GM19193 (cell line): ENCODE data around the gene RAB3D.

Source experiments
- POLR2A ChIP-seq: IDR thresholded peaks from 4 replicates; pipeline ENCODE4 v1.6.1; 2011; ENCODE audit not compliant: insufficient read depth, insufficient read length; ENCODE audit errors: extremely low read depth

Gene RAB3D

DNA sequence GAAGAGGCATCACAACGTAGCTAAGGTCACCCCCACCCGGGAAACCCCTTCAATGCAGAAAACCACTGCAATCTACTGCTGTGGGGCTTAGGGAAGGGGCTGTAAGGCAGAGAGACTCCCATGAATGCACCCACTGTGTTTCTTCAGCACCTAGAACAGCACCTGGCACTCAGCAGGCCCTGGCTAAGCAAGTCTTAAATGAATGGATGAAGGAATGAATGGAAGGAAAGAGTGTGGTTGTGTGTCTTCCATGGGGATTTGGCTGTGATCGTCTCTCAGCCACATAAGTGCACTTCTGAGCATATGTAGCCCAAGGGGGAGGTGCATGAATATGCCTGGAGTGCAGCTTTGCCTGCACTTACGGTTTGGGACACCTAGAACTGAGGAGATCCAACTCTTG lies 9.7 kb upstream of the RAB3D start:
- no peak for TF ChIP-seq POLR2A

DNA sequence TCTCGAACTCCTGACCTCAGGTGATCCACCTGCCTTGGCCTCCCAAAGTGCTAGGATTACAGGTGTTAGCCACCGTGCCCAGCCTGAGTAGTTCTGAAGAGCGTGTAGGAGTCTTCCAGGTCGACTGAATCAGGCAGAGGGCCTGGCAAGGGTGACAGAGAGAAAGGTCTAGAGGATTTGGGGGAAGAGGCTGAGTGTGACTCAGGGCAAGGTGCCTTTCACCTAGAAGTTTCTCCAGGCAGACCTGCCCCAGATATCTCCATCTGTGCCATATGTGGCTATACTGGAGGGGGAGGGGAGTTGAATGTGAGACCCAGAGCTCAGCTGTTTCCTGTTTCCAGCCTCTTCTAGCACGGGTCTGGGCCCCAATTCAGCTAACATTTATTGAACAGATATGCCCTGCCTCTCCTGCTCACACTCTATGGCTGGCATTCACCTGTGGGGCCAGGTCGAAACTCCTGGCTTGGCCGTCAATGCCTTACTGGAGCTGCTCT lies 8.1 kb upstream of the RAB3D start:
- TF ChIP-seq POLR2A = no peak

DNA sequence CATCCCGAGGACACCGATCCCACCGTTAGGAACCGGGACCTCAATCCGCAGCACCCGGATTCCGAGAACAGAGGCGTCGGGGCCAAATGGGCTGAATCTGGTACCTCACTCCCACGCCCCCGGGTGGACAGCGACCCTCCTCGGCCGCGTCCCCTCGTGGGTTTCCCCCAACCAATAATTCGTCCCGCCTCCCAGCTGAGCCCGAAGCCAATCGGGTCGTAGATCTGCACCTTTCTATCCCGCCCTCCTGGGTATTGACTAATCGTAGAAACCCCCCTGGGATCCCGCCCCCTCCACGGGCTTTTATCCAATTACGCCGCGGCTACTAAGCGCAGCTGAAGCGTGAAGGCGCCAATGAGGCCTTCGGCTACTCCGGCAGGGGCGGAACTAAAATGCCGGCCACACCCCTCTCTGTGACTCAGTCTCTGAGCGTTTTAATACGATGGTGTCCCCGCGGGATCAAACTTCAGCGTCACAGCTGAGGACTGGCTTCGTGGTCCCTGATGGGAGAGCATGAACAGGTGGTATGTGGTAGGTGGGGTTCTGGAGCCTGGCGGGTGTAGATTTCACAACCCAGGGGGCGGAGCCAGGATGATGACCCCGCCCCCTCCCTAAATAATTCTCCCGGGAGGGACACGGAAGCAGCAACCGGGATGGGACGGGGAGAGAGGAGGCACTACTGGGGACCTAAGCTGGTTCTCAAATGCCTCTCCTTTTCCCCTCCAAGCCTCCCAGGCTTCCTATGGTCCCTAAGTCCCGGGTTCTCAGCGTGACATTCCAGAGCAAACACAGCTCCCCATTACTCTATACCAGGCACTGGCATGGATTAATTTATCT lies 6.9 kb upstream of the RAB3D start, which contains the start of the genes CCDC159 and TMEM205:
Gene CCDC159, plus strand, starts transcription at position 416 of the 837 bp plus-strand sequence. Its CDS starts 88 bp downstream, at position 504.
Gene TMEM205, minus strand, starts transcription at position 165 of the 837 bp plus-strand sequence. CDS start 649 bp downstream, outside the sequence.
- TF ChIP-seq POLR2A = peak; percentile 58

DNA sequence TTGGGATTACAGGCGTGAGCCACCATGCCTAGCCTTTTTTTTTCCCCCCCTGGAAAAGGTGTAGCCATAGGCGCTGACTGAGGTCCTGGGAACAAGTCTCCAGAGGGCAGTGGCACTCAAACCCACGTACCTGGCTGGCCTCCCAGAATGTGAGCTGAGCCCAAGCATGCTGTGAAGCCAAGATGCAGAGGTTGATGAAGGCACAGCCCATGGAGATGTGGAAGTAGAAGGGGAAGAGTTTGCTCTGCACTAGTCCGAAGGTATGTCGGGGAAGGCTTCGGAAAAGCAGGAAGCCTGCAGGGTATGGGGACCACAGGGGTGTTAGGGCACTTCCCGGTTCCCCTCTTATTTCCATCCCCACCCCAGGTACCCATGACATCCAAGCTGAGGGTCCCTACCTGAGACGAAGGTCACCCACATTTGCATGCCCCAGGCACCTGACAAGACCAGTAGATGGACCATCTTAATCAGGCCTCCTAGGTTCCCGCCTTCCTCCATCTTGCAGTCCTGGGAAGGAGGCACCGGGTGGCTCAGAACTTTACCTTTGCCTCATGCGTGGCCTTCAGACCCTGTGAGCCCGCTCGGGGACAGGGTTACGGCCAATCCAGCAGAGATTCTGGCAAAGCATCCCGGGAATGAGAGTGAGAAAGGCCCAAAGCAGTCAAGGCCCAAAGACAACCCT lies 5.8 kb upstream of the RAB3D start:
- TF ChIP-seq POLR2A = no peak

DNA sequence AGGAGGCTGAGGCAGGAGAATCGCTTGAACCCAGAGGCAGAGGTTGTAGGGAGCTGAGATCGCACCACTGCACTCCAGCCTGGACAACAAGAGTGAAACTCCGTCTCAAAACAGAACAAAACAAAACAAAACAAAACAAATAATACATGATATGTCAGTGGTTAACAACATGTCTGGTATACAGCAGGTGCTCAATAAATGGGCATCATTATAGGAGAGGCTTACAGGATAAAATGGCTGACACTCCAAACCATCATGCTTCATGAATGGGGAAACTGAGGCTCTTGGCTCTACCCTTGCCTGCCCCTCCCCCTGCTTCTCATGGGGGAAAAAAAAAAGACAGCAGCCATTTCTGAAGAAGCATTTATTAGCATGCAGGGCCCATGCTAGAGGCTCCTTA lies 3.0 kb upstream of the RAB3D start:
- TF ChIP-seq POLR2A = no peak

DNA sequence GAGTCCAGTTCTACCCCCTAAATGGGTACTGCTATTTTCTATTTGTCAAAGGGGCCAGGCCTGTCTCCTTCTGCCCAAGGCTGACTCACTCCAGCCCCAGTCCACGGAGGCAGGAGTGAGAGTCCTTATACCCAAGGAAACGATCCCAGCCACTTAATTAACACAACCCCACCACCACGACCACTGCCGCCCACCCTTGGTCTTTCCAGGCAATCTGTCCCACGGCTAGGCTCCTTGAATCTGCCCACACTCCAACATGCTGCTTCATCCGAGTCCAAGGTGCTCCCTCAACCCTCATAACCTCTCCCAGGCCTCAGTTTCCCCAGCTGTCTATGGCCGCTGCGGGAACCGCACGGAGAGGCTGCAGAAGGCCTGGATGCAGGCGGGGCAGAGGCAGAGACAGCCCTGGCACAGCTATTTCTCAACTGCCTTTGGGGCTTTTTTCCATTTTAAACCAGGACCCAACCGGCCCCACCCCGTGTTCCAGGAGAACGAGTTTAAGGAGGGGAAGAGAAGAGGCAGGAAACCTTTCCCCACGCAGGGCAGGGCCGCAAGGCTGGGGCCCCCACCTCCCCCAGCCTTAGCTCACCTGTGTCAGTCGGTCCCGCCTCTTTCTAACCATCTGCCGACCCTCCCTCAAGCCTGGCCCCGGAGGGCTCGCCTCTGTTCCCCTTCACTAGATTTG lies 746 bp downstream of the RAB3D start:
- no peak for TF ChIP-seq POLR2A

DNA sequence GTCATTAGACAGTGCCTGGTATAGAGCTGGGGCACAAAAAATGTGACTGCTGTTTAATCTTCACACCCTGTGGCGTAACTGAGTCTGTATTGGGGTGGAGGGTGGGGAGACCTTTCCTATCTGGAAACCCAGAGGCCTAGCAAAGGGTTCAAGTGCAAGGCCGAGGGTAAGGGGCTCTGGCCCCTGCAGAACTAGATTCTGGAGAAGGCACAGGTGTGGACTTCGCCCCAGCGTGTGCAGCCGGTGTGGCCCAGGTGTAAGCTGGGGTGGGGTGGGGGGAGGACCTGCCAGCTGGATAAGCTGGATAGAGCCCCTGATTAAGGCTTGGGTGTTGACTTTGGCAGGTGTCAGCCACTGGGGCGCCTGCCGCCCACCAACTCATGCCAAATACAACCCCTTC lies 1.3 kb downstream of the RAB3D start:
- TF ChIP-seq POLR2A = no peak

DNA sequence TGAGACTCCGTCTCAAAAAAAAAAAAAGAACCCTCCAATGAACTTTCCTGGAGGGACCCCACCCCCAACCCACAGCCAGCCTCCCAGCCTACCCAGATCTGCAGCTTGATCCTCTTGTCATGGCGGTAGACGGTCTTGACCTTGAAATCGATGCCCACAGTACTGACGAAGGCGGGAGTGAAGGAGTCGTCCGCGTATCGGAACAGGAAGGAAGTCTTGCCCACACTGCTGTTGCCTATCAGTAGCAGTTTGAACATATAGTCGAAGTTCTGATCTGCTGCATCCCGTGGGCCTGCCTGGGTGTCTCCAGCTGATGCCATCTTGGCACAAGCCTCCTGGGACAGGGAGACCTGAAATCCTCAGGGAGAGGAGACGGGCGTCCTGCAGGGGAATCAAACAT lies 2.4 kb downstream of the RAB3D start:
- TF ChIP-seq POLR2A = no peak

DNA sequence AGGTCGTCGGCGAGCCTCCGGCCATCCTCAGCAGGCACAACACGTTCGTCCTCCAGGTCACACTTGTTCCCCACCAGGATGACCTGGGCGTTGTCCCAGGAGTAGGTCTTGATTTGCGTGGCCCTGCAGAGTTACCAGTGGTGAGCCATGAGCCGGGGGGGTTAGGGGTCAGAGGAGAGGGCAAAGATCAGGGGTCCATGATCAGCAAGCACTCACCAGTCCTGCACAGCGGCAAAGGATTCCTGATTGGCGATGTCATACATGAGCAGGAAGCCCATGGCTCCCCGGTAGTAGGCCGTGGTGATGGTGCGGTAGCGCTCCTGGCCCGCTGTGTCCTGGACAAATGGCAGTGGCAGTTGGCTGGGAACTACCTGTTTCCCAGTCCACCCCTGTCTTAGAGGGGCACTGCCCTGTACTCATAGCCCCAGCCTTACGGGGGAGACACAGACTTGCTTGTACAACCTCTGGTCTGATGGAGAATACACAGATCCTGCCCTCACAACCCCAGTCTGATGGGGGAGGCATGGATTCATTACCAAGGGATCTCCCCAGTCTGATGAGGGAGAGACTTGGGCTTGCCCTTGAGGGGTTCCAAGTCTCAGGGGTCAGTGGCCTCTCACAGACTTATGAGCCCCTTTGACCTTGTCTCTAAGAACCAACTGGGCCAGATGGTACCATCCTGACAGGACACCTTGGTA lies 3.9 kb downstream of the RAB3D start:
- TF ChIP-seq POLR2A = no peak

DNA sequence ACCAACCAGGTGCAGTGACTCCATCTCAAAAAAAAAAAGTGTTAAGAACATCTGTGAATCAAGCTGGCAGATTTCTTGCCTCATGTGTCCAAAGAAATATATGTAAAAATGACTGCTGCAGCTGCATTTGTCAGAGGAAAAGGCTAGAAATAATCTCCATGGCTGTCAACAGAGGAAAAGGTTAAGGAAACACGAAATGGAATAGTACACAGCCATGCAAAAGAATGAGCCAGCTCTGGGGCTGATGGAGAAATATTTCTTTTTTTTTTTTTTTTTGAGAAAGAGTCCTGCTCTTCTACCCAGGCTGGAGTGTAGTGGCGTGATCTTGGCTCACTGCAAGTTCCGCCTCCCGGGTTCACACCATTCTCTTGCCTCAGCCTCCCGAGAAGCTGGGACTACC lies 6.6 kb downstream of the RAB3D start:
- no peak for TF ChIP-seq POLR2A

DNA sequence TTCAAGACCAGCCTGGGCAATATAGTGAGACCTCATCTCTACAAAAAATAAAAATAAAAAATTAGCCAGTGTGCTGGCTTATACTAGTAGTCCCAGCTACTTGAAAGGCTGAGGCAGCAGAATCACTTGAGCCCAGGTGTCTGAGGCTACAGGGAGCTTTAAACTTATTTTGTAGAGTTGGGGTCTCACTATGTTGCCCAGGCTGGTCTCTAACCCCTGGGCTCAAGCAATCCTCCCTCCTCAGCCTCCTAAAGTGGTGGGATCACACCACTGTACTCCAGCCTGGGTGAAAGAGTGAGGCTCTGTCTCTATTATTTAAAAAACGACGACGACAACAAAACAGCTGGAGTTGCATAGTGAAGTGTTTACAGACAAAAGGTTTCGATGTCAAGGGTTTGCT lies 8.0 kb downstream of the RAB3D start:
- no peak for TF ChIP-seq POLR2A

DNA sequence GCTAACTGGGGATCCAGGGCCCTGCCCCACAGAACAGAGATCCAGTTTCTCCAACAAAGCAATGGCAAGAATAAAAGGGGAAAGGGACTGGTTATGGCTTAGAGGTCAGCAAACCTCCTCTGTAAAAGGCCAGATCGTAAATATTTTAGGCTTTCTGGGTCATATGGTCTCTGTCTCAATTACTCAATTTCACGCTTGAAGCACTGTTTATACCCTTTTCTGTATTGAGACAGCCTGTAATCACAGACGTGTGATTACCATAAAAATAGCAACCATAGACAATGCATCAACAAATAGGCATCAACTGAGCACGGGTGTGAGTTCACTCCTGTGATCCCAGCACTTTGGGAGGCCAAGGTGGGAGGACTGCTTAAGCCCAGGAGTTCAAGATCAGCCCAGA lies 9.3 kb downstream of the RAB3D start:
- TF ChIP-seq POLR2A = no peak

DNA sequence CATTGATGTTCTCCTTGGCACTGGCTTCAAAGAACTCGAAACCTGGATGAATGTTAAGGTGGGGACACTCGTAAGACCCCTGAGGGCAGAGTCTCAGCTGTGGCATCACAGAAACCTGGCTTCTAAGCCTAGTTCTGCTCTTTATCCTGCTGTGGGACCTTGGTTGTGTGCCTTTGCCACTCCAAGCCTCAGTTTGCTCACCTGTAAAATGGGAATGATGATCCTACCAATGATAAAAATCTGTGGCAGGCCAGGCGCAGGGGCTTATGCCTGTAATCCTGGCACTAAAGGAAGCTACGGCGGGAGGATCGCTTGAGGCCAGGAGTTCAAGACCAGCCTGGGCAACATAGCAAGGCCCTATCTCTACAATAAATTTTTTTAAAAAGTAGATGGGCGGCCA lies 13.9 kb downstream of the RAB3D start:
- no peak for TF ChIP-seq POLR2A

DNA sequence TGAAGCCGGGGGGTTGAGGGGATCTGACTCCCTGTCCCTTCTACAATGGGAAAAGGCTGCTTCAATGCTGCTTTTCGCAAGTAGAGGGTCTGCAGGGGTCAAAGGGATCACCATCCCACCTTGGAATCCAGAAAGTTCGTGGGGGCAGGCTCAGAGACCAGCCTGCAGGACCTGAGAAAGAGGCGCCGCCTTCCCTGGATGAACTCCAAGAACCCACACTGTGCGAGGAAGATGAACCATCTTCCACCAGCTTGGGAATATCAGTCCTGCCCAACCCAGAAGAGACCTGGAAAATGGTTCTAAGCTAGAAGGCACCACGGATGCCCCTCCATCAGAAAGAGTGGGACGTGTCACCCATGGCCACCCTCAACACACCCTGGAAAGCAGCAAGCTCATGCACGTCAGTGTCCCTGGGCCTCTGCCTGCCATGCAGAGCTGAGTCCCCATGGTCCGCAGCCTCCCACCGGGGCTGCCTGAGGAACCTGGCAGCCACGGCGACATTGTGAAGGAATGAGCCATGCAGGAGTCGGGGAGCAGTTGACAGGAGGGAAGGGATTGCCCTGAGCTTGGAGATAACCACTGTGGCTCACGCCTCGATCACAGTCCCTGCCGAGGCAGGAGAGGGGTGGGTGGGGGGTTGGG lies 14.6 kb downstream of the RAB3D start:
- no peak for TF ChIP-seq POLR2A
